Measurements from ENCODE around the gene NUFIP1. TPM values are rescaled to one million over a fixed set of nuclear protein-coding genes. Genes with fewer than 3 reads are reported as not detected.

NUFIP1 gene
- total and polyA plus RNA-seq, 2 of the 8 experiments (the other 6 are each of a cell fraction or from before 2014, with no cell fraction given): 4.6 to 16.6 TPM

- no peak overlapping the region for H3K4ac ChIP-seq (replicated peaks; ENCODE audit: insufficient read length, low read depth, low read length)
- H3K4me1 ChIP-seq (replicated peaks in 1 of 4; ENCODE audit: control insufficient read depth in 3 of 4, insufficient read depth in 4 of 4, low read length in 3 of 4): no peaks in the 10 kb centered on the region
- no peaks in the 10 kb centered on the region for H3K9me3 ChIP-seq (ENCODE audit: insufficient read depth in 2 of 2, low read depth in 1 of 2, low read length in 1 of 2)
- H3K9ac ChIP-seq (replicated peaks in 1 of 4; ENCODE audit: extremely low read depth in 1 of 4, low read depth in 3 of 4, low read length in 3 of 4): no peak overlapping the region
- H3K14ac ChIP-seq (ENCODE audit: insufficient read length): no peak overlapping the region
- no peak overlapping the region for H2BK5ac ChIP-seq (ENCODE audit: low read depth, low read length)
- H4K8ac ChIP-seq (ENCODE audit: extremely low read depth, insufficient read depth, low read length): no peak overlapping the region
- no peaks in the 10 kb centered on the region for H3K27me3 ChIP-seq (replicated peaks in 1 of 4; ENCODE audit: control insufficient read depth in 3 of 4, extremely low read depth in 1 of 4, insufficient read depth in 3 of 4, low read length in 3 of 4)
- H3K79me2 ChIP-seq (ENCODE audit: control insufficient read depth in 1 of 2, insufficient read depth in 2 of 2, low read length in 2 of 2): no peaks in the 10 kb centered on the region
- TF ChIP-seq MAFK (IDR thresholded peaks at IDR 0.05; ENCODE audit: low read depth, low read length) (no peak), KDM1A (IDR thresholded peaks at IDR 0.05; ENCODE audit: borderline replicate concordance, low read length) (no peak), RNF2 (IDR thresholded peaks at IDR 0.05; ENCODE audit: borderline replicate concordance, low read depth, low read length, missing control alignments, poor library complexity, severe bottlenecking) (no peak), SIRT6 (IDR thresholded peaks at IDR 0.05; ENCODE audit: low read length) (no peak), SRF (IDR thresholded peaks at IDR 0.05; ENCODE audit: low read depth, low read length) (no peak), KDM5A (IDR thresholded peaks at IDR 0.05; ENCODE audit: low read length) (no peak), BACH1 (IDR thresholded peaks at IDR 0.05; ENCODE audit: low read length) (no peak)
- H2BK20ac ChIP-seq (ENCODE audit: low read length): no peak overlapping the region
- no peak overlapping the region for H4K5ac ChIP-seq (ENCODE audit: insufficient read length, low read depth, low read length)
- POLR2A ChIA-PET (ENCODE audit: partially characterized antibody): interaction anchor here (0.8 to 1.3 kb wide), 3 partner anchors 8 to 377 kb away, joined by 3 read pairs; no protein-coding TSS in a partner anchor
- no peak overlapping the region for H2BK12ac ChIP-seq (ENCODE audit: low read depth, low read length)
- H3K4me3 ChIP-seq (ENCODE audit: extremely low read depth in 1 of 4, insufficient read depth in 2 of 4, low read depth in 3 of 4, low read length in 4 of 4): no peak overlapping the region
- peaks cover 0 to 10% (median under 1%) of the 10 kb centered on the region in 4 experiments; a peak in 2 of 8 replicates for H3K36me3 ChIP-seq (ENCODE audit: control insufficient read depth in 2 of 4, insufficient read depth in 4 of 4, low read length in 3 of 4)
- H2AFZ ChIP-seq (ENCODE audit: low read length): no peak overlapping the region
- no peak overlapping the region for H3K4me2 ChIP-seq (ENCODE audit: insufficient read depth in 1 of 2, low read depth in 2 of 2, low read length in 2 of 2)
- WGBS, 2 experiments (ENCODE audit: extremely low coverage in 1 of 2, insufficient coverage in 1 of 2, insufficient read length in 1 of 2, insufficient replicate concordance in 2 of 2, low coverage in 1 of 2, low lambda C conversion rate in 2 of 2, missing lambda C conversion rate in 1 of 2): 94% methylated on average over 7 of the region's 7 CpGs; no CpG with 5 or more reads in 1 of the 2 experiments
- FAIRE-seq (no peak), DNase-seq (ENCODE audit: low read depth in 1 of 2, low spot score in 2 of 2) (no peak)
- CTCF ChIA-PET (ENCODE audit: partially characterized antibody): interaction anchor here (0.7 to 3.1 kb wide), 4 partner anchors 16 to 1046 kb away, joined by 3 to 14 read pairs (median 3); no protein-coding TSS in a partner anchor
- H2BK15ac ChIP-seq (ENCODE audit: low read length): no peak overlapping the region
- H3K23me2 ChIP-seq (ENCODE audit: low read depth, low read length): no peaks in the 10 kb centered on the region
- no peak overlapping the region for H4K91ac ChIP-seq (replicated peaks; ENCODE audit: insufficient read length, low read length)
- peaks cover 0 to 2% of the 10 kb centered on the region in 2 experiments for H4K20me1 ChIP-seq (replicated peaks in 1 of 2; ENCODE audit: control insufficient read depth in 1 of 2, insufficient read depth in 2 of 2, low read length in 2 of 2)
- H3K56ac ChIP-seq (replicated peaks; ENCODE audit: insufficient read length, low read depth, low read length): no peak overlapping the region
- no peak overlapping the region for H2BK120ac ChIP-seq (replicated peaks; ENCODE audit: low read depth, low read length)
- H3K27ac ChIP-seq (ENCODE audit: low read depth, low read length): no peak overlapping the region
- no peaks in the 10 kb centered on the region for H3K79me1 ChIP-seq (ENCODE audit: low read depth, low read length)
- no peak overlapping the region for H3K18ac ChIP-seq (ENCODE audit: extremely low read depth, low read length)
- H3K23ac ChIP-seq (ENCODE audit: insufficient read length): no peak overlapping the region
- H2AK5ac ChIP-seq (ENCODE audit: low read depth, low read length): no peak overlapping the region
These were observed 35.0 kb downstream of the NUFIP1 start for GRCh38 chr13:44954224-44954623.
